SU-DHL-6 (cell line): ENCODE data around the gene EXOC4.

Experiments used
- H2AFZ ChIP-seq: fragments of 200-600 bp; sonication (generic); 2 replicates; pipeline ENCODE4 v1.6.1; 2014; ENCODE audit warnings: low read depth, mild to moderate bottlenecking, moderate library complexity, mixed read lengths, antibody characterized with exemption, low read length; ENCODE audit not compliant: severe bottlenecking
- H3F3A ChIP-seq: fragments of 200-600 bp; shearing (Covaris generic); 2 replicates; pipeline ENCODE4 v1.6.0; 2016; ENCODE audit warnings: antibody characterized with exemption, mild to moderate bottlenecking; ENCODE audit not compliant: insufficient read depth
- H3K27ac ChIP-seq: fragments of 200-600 bp; sonication (generic); 2 replicates; pipeline ENCODE4 v1.5.1; 2016; ENCODE audit warnings: low read depth, mild to moderate bottlenecking, low read length, moderate library complexity, mixed read lengths
- H3K27me3 ChIP-seq: fragments of 200-600 bp; sonication (generic), shearing (Covaris generic); 2 replicates; pipeline ENCODE4 v1.6.0; 2014; ENCODE audit warnings: mild to moderate bottlenecking, low read length
- H3K36me3 ChIP-seq: fragments of 200-600 bp; sonication (generic); 2 replicates; pipeline ENCODE4 v1.6.1; 2014; ENCODE audit warnings: mild to moderate bottlenecking, low read length, mixed read lengths
- H3K4me2 ChIP-seq: fragments of 300-600, 200-600 bp; shearing (Covaris generic), sonication (generic); 2 replicates; pipeline ENCODE4 v1.6.0; 2014; ENCODE audit warnings: low read length, low read depth, mild to moderate bottlenecking; ENCODE audit not compliant: poor library complexity, severe bottlenecking
- H3K4me3 ChIP-seq: fragments of 200-600 bp; sonication (generic); 2 replicates; pipeline ENCODE4 v1.5.1; 2014; ENCODE audit warnings: antibody characterized with exemption, low read length, mild to moderate bottlenecking, mixed read lengths; ENCODE audit not compliant: insufficient read depth, poor library complexity, severe bottlenecking
- H3K79me2 ChIP-seq: fragments of 200-600 bp; sonication (generic); 2 replicates; pipeline ENCODE4 v1.6.1; 2014; ENCODE audit warnings: mild to moderate bottlenecking, low read length, moderate library complexity; ENCODE audit not compliant: insufficient read depth
- H3K9ac ChIP-seq: fragments of 200-600 bp; sonication (generic); 2 replicates; pipeline ENCODE4 v1.7.0; 2014; ENCODE audit warnings: mild to moderate bottlenecking, low read length
- H3K9me2 ChIP-seq: fragments of 200-600 bp; sonication (generic); replicated peaks from 2 replicates; pipeline ENCODE4 v1.6.1; 2014; ENCODE audit warnings: low read length; ENCODE audit not compliant: insufficient read depth
- H3K9me3 ChIP-seq: fragments of 200-600 bp; sonication (generic); 2 replicates; pipeline ENCODE4 v1.6.1; 2014; ENCODE audit warnings: low read length, mixed read lengths; ENCODE audit not compliant: insufficient read depth
- H4K20me1 ChIP-seq: fragments of 200-600 bp; sonication (generic); 2 replicates; pipeline ENCODE4 v1.6.1; 2014; ENCODE audit warnings: low read depth, mild to moderate bottlenecking, antibody characterized with exemption, low read length, moderate library complexity, mixed read lengths
- CTCF ChIP-seq: fragments of 200-600 bp; sonication (generic); IDR thresholded peaks from one replicate; pipeline ENCODE4 v1.5.1; 2017; ENCODE audit warnings: antibody characterized with exemption, mild to moderate bottlenecking, low read length, moderate library complexity; ENCODE audit not compliant: insufficient read depth, poor library complexity, severe bottlenecking
- EZH2phosphoT487 ChIP-seq: fragments of 200-600 bp; sonication (generic), shearing (Covaris generic); conservative IDR thresholded peaks from 2 replicates; pipeline ENCODE4 v1.6.1; 2018; ENCODE audit warnings: mild to moderate bottlenecking, antibody characterized with exemption, low read length, moderate library complexity, mixed read lengths

EXOC4 gene

GRCh38 chr7:133819695-133820094 is 566.8 kb downstream of the EXOC4 start:
- Histone ChIP-seq H3K27ac (no peak overlapping the region), H3K27me3 (no peaks in the 10 kb centered on the region), H3K4me3 (no peak overlapping the region), H3K79me2 (no peaks in the 10 kb centered on the region), H3F3A (no peaks in the 10 kb centered on the region), H2AFZ (no peak overlapping the region), H3K9me2 (no peaks in the 10 kb centered on the region), H3K9me3 (no peaks in the 10 kb centered on the region), H3K9ac (no peak overlapping the region), H3K36me3 (no peaks in the 10 kb centered on the region), H4K20me1 (no peaks in the 10 kb centered on the region), H3K4me2 (no peak overlapping the region)
- TF ChIP-seq EZH2phosphoT487, result no peak

- H3K79me2 ChIP-seq, result no peaks in the 10 kb centered on the region
- H3K27me3 ChIP-seq, result no peaks in the 10 kb centered on the region
- no peak overlapping the region for H3K4me3 ChIP-seq
- no peaks in the 10 kb centered on the region for H3K9me2 ChIP-seq
- H3K9ac ChIP-seq, result no peak overlapping the region
- H3F3A ChIP-seq, result no peaks in the 10 kb centered on the region
- no peak overlapping the region for H3K4me2 ChIP-seq
- H3K9me3 ChIP-seq, result no peaks in the 10 kb centered on the region
- no peak for TF ChIP-seq CTCF
- no peak for TF ChIP-seq EZH2phosphoT487
- no peaks in the 10 kb centered on the region for H4K20me1 ChIP-seq
- no peaks in the 10 kb centered on the region for H3K36me3 ChIP-seq
- no peak overlapping the region for H3K27ac ChIP-seq
- no peak overlapping the region for H2AFZ ChIP-seq
These were observed 567.7 kb downstream of the EXOC4 start for GRCh38 chr7:133820584-133820983.

- H3F3A ChIP-seq, result no peaks in the 10 kb centered on the region
These were observed 568.3 kb downstream of the EXOC4 start for GRCh38 chr7:133821171-133821570.

More at GRCh38 chr7:133821171-133821570, 568.3 kb downstream of the EXOC4 start:
- no peaks in the 10 kb centered on the region for H3K9me2 ChIP-seq
- H3K27me3 ChIP-seq, result no peaks in the 10 kb centered on the region
- no peak overlapping the region for H3K27ac ChIP-seq
- H3K79me2 ChIP-seq, result no peaks in the 10 kb centered on the region
- no peak overlapping the region for H2AFZ ChIP-seq
- no peaks in the 10 kb centered on the region for H3K9me3 ChIP-seq
- H3K36me3 ChIP-seq, result no peaks in the 10 kb centered on the region
- no peak overlapping the region for H3K4me3 ChIP-seq
- H3K9ac ChIP-seq, result no peak overlapping the region
- no peak overlapping the region for H3K4me2 ChIP-seq
- no peak for TF ChIP-seq CTCF
- TF ChIP-seq EZH2phosphoT487, result no peak
- no peaks in the 10 kb centered on the region for H4K20me1 ChIP-seq
